ENCODE measurements around the gene DMBT1.

DMBT1 gene

DNA sequence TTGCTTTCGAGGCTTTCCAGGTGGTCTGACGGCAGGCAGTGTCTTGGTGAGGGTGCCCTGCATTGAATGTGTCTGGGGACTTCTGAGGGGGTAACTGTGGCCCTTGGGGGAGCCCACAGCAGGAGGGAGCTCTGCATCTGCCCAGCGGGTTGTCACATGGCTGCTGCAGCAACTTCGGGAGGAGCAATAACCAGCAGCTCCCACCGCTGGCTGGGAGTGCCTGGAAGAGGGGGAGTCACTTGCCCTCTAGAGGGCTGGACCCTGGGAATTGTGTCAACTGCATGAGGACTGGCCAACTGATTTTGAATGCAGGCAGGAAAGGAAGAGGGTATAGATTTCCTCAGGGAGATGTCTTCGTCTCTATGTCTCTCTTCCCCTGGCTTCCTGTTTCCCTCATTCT is 112.7 kb downstream of the DMBT1 start:
- no peak for DNase-seq (ENCODE audit: low read depth)

DNA sequence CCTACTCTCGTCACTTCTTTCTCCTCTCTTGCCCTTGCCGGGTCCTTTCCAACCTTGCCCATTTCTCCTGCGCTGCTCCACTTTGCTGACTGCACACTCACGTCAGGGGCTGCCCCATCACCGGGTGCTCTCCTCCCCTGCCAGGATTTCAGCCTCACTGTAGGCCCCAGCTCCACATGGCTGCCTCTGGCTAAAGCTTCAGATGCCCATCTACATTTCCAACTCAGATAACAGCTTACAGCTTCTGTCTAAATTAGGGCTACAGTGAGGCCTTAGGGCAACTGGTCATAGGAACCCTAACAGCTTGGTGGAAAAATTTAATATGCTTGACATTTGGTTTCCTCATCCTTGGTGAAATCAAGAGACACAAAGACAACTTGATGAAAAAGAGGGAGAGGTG is 113.2 kb downstream of the DMBT1 start:
- DNase-seq (ENCODE audit: low read depth), result no peak

DNA sequence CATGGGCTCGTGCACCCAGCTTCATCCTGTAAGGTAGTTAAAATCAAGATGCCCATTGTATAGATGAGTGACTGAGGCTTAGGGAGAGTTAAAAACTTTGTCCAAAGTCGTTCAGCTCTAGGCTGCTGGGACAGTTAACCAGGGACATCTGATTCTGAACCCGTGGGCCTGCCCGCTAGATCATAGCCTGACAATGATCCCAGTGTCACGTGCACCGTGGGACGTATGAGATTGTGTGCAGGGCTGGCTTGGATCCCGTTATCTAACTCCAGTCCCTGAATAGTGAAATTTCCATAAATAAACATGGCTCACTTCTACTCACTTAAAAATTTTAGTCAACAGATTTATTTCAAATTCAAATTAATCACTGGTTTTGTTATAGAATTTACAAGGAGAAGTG is 114.2 kb downstream of the DMBT1 start:
- DNase-seq (ENCODE audit: low read depth), result no peak

GRCh38 chr10:122675278-122675677 is 114.7 kb downstream of the DMBT1 start:
- no peak for DNase-seq (ENCODE audit: low read depth)

DNA sequence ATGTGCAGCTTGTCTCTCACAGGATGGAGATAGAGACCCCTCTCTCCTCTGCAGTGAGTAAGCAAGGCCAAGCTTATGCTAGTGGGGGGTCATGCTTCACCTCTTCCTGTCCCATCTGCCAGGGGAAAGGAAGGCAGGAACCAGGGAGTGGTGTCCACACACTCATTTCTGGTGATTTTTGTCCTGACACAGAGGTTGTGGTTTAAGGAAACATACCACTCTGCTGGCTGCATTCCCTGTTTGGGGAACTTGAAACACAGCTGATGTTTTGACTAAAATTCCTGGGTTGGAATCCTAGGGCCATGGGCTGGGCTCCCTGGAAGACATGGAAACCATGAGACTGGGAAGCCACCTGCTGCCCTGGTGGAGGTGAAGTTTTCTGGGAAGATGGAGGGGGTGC is 117.7 kb downstream of the DMBT1 start:
- no peak for DNase-seq (ENCODE audit: low read depth)

GRCh38 chr10:122682522-122682921 is 122.0 kb downstream of the DMBT1 start:
- no peak for DNase-seq (ENCODE audit: low read depth)

DNA sequence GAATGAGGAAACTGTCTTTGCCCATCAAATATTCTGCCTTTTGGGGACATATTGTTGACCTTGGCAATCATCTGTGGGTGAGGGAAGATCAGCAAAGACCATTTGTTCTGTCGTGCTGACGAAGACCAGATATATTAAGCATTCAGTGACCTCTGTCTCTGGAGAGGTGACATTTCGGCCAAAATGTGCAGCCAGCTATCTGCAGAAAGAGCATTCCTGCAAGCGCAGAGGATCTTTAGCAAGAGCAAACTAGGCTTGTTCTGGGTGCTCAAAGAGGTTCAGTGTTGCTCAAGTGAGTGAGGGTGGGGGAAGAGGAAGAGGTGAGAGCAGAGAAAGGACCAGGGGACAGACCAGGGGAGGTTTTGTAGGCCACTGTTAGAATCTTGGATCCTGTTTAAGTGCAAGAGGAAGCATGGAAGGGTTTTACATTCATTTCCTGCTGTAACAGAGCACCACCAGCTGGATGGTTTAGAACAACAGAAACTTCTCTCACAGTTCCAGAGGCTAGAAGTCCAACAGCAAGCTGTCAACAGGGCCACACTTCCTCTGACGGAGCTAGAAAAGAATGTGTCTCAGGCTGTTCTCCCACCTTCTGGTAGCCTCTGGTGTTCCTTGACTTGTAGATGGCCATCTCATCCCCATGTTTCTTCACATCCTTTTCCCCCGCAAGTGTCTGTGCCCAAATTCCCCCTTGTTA is 127.9 kb downstream of the DMBT1 start:
- DNase-seq (ENCODE audit: low read depth), result peak; percentile 1

- DNase-seq (ENCODE audit: low read depth), result no peak
Observed at GRCh38 chr10:122689146-122689820, 128.7 kb downstream of the DMBT1 start.

DNA sequence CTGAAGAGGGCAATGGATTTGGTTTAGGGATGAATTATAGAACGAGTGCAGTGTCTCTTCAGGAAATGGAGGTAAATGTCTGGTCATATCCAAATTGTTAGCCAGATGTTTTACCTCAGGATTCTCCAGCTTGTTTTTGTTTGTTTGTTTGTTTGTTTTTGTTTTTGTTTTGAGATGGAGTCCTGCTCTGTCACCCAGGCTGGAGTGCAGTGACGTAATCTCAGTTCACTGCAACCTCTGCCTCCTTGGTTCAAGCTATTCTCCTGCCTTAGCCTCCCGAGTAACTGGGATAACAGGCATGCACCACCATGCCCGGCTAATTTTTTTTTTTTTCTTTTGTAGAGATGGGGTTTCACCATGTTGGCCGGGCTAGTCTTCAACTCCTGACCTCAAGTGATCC is 132.2 kb downstream of the DMBT1 start:
- DNase-seq (ENCODE audit: low read depth), result no peak
